HG03159 (cell line): ENCODE results near the gene KDM4B.
"Not testable (repeated sequence)": the region's sequence is repeated elsewhere in the genome, so short reads cannot be mapped to it uniquely, and the experiment has no call there.

Source experiments
- ATAC-seq: cut with Tn5 transposase; IDR thresholded peaks from one replicate; pipeline ENCODE4 v1.9.1; 2021; ENCODE audit warnings: mild to moderate bottlenecking, moderate library complexity; ENCODE audit not compliant: unreplicated experiment

Gene KDM4B

DNA sequence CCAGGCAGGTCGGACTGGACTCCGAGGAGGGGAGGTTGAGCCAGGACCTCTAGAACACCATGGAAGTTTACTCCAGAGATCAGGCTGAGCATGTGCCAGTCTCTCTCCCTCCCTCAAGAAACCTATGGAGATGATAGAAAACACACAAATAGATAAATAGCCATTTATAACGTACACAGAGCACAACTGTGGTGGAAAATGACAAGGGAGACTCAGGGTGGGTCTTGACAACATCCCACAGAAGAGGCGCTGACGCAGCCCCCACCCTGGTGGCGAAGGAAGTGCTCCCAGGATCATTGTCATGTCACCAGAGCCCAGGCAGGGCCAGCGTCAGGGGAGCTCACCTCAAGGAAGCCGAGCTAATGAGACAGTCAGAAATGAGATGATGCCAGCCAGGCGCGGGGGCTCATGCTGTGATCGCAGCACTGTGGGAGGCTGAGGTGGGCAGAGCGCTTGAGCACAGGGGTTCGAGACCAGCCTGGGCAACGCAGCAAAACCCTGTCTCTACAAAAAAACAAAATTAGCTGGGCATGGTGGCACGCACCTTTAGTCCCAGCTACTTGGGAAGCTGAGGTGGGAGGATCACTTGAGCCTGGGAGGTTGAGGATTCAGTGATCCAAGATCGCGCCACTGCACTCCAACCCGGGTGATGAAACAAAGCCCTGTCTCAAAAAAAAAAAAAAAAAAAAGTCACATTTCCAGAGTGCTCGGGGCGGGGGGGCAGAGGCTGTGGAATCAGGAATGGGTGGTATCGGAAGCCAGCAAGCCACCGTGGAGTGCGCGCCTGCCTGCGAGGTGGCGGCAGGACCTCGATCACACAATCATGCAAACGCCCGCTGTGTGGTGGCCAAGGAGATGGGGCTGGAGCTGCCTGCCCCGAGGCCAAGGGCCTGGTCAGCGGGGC, 178.4 kb downstream of the KDM4B start:
- no peak for ATAC-seq

DNA sequence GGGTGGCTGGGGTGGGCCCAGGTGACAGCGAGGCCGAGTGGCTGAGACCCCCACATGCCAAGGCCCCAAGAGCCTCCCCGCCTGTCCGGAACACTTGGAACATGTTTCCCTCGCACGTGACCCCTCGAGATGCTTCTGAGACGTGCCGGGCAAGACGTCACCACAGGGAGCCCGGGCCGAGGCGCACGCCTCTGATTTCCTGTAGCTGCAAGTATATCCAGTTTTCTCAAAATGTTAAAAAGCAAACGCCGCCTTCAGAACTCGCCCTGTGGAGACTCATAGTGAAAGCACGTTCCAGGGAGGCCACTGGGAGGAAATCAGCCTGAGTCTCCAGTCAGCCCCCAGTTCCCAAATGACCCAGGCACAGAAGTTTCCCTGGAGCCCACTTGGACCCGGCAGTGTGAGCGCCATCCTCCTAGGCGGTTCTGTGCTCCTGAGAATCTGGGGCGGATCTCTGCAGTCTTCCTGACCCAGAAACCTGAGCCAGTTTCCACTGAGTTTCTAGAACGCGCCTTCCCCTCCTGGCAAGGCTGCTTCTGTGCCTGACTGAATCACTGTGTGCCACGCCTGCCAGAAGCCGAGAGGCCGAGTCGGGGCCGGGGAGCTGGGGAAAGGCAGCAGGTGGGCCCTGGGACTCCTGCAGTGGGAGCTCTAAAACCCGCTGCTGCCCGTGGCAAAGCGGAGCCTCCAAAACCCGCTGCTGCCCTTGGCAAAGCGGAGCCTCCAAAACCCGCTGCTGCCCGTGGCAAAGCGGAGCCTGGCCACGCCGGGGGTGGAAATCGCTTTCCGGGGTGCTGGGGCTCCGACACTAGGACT, 179.3 kb downstream of the KDM4B start:
- ATAC-seq, result no peak

DNA sequence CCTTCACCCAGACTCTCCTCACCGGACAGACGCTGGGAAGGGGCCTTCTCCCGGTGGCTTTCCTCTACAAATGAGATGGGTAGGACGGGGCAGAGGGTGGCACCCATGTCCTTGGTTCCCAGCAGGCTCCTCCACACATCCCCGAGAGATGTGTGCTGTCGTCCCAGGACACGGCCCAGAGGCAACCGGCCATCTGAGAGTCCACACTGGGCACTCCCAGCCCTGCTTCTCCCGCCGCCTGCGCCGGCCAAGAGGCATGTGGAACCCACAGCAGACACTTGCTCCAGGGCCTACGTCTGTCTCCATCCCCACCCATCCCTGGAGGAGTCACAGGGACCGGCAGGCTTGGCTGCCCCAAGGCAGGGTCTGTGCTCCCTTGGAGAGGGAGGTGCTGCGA, 179.9 kb downstream of the KDM4B start:
- ATAC-seq, result no peak

DNA sequence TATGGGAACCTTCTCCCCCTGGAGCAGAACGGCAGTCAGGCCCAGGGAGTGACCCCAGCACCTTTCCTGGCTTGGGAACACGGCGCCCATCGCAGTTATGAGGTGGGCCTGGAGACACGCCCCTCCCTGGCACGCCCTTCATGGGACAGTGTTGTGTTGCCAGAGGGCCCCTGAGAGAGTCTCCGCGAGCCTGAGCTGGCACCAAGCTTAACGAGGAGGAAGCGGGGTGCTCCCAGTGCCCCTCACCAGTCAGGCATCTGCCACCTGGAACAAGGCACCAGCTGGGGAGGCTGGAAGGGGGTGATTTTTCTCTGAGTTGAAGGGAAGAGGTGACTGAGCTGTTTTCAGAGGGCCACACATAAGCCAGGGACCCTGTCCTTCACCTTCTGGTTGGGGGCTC, 180.6 kb downstream of the KDM4B start:
- ATAC-seq, result no peak

DNA sequence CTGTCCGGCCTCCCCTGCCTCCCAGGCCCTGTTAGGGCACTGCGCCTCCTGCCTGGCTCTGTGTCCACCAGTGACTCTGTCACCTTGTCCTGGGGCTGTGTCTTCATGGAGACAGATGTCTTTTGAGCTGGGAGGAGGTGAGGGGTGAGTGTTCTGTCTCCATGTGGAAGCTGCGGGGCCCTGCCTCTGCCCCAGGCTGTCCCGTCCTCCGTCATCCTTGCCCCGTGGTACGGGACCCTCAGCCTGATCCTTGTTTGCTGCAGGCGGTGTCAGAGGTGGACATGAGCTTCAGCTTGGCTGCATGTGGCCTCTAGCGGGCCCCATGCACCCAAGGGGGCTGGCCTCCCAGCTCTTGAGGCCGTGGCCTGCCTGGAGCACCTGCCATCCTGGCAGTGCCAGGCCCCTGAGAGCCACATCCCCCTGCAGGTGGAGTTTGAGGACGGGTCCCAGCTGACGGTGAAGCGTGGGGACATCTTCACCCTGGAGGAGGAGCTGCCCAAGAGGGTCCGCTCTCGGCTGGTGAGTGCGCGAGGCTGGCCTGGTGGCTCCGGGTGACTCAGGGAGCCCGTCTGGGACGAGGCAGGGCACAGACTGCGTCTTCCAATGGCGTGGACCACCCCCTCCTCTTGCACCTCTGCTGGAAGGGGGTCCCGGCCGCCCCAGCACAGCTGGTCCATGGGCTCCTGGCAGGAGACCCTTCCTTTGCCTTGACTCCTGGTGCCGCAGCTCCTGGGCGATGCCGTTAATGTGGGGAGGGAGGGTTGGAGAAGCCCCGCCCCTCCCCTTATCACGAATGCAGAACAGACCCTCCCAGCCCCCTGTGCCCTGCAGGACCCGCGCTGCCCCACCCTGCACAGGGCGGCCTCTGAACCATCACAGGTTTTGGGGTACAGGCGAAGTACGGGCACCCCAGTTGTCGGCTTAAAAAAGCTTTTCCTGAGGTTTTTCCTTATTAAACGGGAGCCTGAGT, 181.3 kb downstream of the KDM4B start:
- ATAC-seq, result no peak

DNA sequence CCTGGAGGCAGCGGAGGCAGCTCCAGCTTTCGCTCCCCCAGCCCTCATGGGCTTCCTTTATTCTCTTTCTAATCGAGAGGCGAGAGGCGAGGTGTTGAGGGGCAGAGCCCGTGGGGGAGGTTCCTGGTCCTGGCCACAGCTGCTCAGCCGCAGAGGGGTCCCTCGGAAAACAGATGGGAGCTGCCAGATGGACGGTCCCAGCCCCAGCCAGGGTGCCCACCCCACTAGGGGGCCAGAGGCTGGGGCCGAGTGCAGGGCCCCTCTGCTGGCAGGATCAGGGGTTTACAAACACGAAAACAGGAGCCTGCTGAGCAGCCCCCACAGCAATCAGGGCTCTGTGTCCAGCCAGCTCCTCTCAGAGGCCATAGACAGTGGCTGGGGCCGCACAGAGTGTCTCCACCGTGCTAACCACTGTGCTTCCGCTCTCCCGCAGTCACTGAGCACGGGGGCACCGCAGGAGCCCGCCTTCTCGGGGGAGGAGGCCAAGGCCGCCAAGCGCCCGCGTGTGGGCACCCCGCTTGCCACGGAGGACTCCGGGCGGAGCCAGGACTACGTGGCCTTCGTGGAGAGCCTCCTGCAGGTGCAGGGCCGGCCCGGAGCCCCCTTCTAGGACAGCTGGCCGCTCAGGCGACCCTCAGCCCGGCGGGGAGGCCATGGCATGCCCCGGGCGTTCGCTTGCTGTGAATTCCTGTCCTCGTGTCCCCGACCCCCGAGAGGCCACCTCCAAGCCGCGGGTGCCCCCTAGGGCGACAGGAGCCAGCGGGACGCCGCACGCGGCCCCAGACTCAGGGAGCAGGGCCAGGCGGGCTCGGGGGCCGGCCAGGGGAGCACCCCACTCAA, 182.2 kb downstream of the KDM4B start:
- no peak for ATAC-seq

DNA sequence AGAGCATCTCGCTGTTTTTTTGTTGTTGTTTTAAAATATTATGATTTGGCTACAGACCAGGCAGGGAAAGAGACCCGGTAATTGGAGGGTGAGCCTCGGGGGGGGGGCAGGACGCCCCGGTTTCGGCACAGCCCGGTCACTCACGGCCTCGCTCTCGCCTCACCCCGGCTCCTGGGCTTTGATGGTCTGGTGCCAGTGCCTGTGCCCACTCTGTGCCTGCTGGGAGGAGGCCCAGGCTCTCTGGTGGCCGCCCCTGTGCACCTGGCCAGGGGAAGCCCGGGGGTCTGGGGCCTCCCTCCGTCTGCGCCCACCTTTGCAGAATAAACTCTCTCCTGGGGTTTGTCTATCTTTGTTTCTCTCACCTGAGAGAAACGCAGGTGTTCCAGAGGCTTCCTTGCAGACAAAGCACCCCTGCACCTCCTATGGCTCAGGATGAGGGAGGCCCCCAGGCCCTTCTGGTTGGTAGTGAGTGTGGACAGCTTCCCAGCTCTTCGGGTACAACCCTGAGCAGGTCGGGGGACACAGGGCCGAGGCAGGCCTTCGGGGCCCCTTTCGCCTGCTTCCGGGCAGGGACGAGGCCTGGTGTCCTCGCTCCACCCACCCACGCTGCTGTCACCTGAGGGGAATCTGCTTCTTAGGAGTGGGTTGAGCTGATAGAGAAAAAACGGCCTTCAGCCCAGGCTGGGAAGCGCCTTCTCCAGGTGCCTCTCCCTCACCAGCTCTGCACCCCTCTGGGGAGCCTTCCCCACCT, 183.3 kb downstream of the KDM4B start:
- no peak for ATAC-seq

DNA sequence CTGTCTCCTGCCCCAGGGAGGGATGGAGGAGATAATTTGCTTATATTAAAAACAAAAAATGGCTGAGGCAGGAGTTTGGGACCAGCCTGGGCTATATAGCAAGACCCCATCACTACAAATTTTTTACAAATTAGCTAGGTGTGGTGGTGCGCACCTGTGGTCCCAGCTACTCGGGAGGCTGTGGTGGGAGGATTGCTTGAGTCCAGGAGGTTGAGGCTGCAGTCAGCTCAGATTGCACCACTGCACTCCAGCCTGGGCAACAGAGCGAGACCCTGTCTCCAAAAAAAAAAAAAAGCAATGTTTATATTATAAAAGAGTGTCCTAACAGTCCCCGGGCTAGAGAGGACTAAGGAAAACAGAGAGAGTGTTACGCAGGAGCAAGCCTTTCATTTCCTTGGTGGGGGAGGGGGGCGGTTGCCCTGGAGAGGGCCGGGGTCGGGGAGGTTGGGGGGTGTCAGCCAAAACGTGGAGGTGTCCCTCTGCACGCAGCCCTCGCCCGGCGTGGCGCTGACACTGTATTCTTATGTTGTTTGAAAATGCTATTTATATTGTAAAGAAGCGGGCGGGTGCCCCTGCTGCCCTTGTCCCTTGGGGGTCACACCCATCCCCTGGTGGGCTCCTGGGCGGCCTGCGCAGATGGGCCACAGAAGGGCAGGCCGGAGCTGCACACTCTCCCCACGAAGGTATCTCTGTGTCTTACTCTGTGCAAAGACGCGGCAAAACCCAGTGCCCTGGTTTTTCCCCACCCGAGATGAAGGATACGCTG, 184.0 kb downstream of the KDM4B start:
- no peak for ATAC-seq

DNA sequence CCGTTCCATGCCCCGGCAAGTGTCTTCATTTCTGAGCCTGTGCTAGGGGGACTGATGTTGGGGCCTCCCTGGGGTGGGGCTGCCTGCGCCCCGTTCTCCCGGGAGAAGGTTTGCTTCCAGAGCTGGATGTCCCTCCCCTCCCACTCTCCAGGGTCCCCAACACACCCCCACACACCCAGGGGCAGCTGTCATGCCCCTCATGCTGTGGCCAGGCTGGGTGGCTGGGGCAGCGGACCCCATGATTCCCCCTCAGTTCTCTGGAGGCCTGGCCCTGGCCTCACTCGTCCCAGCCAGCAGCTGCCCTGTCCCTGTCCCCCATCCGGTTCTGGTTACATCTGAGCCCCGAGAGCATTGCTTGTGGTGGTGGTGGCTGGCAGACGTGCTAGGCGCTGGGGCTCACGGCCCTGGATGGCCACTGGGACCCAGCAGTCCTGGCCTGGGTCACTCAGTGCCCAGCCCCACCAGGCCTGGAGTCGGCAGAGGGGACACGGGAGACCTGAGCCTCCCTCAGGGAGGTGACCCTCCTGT, 184.8 kb downstream of the KDM4B start:
- no peak for ATAC-seq

DNA sequence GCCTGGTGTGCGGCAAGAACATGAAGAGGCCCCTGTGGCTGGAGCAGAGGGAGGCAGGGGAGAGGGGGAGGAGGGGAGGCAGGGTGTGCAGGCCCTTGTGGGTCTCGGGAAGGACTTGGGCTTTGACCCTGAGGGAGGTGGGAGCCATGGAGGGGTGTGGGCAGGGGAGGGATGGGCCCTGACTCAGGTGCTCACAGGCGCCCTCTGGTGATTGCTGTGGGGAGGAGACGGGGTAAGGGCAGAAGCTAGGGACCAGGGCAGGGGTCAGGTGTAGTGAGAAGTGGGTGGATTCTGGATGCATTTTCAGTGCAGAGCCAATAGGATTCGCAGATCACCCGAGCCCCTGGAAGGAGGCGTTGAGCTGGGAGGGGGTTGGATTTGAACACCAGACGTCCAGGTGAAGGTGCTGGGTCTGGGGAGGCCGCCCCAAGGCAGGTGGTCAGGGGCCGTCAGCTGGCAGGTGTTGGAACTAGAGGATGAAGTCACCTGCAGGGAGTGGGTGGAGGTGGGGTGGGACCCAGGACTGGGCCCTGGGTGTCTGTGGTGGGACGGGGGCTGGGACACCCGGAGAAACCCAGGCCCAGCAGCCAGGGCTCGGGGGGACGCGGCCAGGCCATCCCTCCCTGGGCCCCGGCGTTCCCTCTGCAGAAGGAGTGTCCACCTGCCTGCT, 185.4 kb downstream of the KDM4B start:
- ATAC-seq, result no peak

DNA sequence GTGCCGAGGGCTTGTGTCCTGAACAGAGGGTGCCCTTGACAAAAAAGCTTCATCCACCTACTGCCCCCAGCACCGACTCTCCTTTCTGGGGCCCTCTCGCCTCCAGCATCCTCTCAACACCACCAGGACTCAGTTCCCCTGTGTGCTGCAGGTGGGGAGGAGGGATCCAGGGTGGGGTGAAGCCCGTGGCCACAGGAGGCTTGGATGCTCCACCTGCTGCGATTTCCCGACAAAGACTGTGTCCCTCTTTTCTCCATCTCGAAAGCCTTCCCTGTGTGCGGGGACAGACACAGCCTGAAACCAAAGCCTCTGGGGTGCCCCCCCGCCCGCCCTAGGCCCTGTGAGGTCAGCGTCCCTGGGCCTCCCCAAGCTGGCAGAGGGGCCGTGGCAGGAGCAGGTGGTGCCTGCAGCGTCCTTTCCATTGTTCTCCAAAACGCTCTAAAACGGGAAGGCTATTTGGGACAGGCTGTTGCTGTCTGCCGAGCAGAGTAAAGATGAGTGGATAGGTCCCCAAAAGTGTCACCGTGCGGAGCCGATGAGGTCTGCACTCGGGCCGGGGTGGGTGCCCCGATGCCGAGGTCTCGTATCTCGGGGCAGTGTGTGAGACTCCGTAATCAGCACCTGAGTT, 186.0 kb downstream of the KDM4B start:
- no peak for ATAC-seq

DNA sequence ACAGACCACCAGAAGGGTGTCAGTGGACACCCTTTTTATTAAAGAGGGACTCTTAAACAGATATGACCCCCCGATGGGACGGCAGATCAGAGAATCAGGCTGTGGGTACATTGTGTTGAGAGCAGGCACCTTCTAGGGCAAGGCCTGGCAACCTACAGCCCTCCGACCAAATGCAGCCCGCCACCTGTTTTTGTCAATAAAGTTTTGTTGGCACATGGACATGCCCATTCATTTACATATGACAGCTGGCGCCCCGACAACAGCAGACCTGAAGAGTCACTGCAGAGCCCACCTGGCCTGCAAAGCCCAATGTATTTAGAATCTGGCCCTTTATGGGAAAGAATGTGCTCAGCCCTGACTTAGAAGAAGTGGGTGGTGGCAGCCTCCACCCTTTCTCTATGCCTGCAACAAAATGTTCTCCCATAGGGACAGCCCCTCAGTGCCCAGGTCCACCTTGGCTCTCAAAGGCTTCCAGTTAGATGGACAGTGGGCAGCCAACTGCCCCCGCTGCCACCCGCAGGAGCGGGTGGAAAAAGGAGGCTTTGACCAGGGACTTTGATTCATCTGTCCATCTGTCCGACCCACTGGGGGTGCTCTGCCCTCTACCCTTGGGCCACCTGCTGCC, 186.8 kb downstream of the KDM4B start:
- ATAC-seq, result no peak

DNA sequence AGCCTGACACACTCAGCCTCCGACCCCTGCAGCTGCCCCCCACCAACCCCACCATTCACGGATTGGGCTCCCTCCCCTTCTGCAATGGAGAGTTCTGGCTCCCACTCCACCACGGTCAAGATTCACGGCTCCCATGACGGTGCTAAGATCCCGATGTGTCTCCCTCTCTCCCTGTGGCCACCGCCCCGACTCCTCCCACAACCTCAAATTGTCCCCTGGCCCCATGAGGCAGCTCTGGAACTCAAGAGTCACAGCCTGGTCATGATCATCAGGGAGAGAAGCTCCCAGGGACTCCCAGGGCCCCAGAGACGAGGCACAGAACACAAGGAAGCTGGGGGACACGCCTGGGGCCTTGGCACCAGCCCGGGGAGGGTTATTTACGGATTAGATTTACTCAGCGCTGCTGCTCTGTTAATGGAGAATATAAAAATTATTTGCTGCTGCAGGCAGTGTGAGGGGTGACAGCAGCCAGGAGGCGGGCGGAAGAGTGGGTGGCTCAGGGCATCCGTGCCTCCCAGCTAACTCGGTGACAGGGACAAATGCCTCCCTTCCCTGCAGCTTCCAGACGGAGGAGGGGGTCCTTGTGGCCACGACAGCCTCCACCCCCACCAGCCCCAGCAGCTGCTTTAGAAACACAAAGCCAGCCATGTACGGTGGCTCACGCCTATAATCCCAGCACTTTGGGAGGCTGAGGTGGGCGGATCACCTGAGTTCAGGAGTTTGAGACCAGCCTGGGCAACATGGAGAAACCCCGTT, 187.5 kb downstream of the KDM4B start:
- no peak for ATAC-seq

DNA sequence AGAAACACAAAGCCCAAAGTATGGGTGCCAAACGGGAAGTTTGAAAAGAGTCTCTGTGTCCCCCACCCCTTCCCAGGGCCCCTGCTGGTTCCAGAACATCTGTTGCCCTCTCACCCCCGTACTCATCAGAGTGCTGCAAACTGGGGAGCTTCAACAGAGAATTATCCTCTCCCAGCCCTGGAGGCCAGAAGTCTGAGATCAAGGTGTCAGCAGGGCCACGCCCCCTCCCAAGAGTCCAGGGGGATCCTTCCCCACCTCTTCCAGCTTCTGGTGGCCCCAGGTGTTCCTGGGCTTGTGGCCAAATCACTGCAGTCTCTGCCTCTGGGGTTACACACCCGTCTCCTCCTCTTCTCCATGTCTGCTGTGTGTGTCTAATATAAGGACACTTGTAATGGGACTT, 188.3 kb downstream of the KDM4B start:
- no peak for ATAC-seq

DNA sequence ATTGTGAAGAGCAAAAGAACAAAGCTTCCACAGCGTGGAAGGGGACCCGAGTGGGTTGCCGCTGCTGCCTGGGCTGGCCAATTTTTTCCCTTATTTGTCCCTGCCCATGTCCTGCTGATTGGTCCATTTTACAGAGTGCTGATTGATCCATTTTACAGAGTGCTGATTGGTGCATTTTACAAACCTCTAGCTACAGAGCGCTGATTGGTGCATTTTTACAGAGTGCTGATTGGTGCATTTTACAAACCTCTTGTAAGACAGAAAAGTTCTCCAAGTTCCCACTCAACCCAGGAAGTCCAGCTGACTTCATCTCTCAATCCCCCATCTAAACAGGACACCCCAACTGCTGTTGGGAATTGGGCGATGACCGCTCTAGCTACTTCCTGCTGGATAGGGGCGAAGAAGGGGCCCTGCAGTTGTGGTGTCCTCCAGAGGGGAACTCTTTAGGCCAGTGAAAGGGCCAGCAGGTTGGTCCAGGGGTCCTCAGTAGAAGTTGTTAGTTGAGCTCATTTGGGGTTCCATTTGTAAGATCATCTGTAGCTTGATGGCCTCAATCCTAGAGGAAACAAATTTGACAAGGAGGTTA, 189.7 kb downstream of the KDM4B start:
- ATAC-seq, result not testable (repeated sequence)
